PFSK-1 (cell line): Measurements from ENCODE around the gene FAAH.

Experiments used
- POLR2AphosphoS5 ChIP-seq: IDR thresholded peaks from 2 replicates; pipeline ENCODE4 v1.6.1; 2012; ENCODE audit warnings: low read depth, mild to moderate bottlenecking, control low read depth, low read length, moderate library complexity
- REST ChIP-seq, 2 experiments: IDR thresholded peaks; 2 replicates each; pipeline versions ENCODE4 v1.6.1 to v1.8.0; 2011 to 2012; ENCODE audit warnings: low read depth in 2 of 2, low read length in 2 of 2, control low read depth in 1 of 2, inconsistent platforms in 1 of 2, mild to moderate bottlenecking in 1 of 2, moderate library complexity in 1 of 2; ENCODE audit not compliant: insufficient read depth in 1 of 2
- TAF1 ChIP-seq: IDR thresholded peaks from 2 replicates; pipeline ENCODE4 v1.6.1; 2012; ENCODE audit warnings: low read length, control low read depth, borderline replicate concordance; ENCODE audit not compliant: insufficient read depth

GRCh38 chr1:46400421-46400820, 6.3 kb downstream of the FAAH start:
- TF ChIP-seq TAF1: no peak
- TF ChIP-seq POLR2AphosphoS5: no peak
- TF ChIP-seq REST (IDR thresholded peaks at IDR 0.05; ENCODE audit: insufficient read depth in 1 of 2, low read depth in 2 of 2, low read length in 2 of 2): no peak
